Ovary (tissue), 3 donors: ENCODE measurements around the gene CCDC144A.
"Not testable (repeated sequence)": the region's sequence is repeated elsewhere in the genome, so short reads cannot be mapped to it uniquely, and the experiment has no call there.

ENCODE experiments used
- EP300 ChIP-seq: sonication (generic); formaldehyde crosslinking; IDR thresholded peaks from one replicate; pipeline ENCODE4 v1.6.1; 2017; ENCODE audit warnings: antibody characterized with exemption
- POLR2A ChIP-seq: fragments of 450-650 bp; IDR thresholded peaks from one replicate; pipeline ENCODE4 v1.6.1; 2017; ENCODE audit warnings: antibody characterized with exemption, mild to moderate bottlenecking, moderate library complexity
- TF ChIP-seq, protein P1 (sequence below), 3 donors: fragments of 450-650 bp in 2 of 3; fragments of 200-600 bp in 1 of 3; IDR thresholded peaks; one replicate each; pipeline versions ENCODE4 v1.5.1 to v1.8.0; 2016 to 2022; ENCODE audit warnings: antibody characterized with exemption in 3 of 3, mild to moderate bottlenecking in 1 of 3
- donor health status: DM: no; HTN: no; CAD: no.

DNA sequence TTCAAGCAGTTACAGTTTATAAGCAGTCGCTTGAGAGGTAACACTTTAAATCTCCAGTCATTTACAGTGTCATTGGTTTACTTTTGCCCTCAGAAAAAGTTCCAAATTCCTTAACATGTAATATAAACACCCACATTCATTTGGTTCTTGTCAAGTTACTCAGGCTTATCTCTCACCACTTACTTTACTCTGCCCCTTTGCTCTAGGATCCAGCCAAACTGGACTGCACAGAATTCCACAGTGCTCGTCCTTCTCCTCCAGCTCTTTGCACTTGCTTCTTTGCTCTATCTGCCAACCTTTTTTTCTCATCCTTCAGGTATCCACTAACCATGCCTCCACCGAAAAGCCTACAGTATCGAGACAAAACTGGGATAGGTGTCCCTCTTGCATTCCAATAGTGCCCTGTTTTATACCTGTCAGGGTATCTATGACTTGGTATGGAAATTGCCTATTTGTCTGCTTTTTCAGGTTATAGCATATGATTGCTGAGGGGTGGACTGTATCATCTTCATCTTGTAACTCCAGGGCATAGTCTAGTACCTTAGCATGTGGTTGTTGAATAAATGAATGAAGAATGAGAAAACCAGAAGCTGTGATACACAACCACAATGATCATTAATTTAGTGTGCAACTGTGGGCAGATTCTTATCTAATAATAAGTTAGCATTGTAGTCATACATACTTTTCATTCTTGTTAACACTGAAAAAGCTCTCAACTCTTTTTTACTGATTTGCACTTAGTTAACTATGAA is 82.5 kb downstream of the CCDC144A start:
- TF ChIP-seq, protein P1, sequence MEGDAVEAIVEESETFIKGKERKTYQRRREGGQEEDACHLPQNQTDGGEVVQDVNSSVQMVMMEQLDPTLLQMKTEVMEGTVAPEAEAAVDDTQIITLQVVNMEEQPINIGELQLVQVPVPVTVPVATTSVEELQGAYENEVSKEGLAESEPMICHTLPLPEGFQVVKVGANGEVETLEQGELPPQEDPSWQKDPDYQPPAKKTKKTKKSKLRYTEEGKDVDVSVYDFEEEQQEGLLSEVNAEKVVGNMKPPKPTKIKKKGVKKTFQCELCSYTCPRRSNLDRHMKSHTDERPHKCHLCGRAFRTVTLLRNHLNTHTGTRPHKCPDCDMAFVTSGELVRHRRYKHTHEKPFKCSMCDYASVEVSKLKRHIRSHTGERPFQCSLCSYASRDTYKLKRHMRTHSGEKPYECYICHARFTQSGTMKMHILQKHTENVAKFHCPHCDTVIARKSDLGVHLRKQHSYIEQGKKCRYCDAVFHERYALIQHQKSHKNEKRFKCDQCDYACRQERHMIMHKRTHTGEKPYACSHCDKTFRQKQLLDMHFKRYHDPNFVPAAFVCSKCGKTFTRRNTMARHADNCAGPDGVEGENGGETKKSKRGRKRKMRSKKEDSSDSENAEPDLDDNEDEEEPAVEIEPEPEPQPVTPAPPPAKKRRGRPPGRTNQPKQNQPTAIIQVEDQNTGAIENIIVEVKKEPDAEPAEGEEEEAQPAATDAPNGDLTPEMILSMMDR (IDR thresholded peaks at IDR 0.05) = not testable (repeated sequence)
- TF ChIP-seq EP300, POLR2A: not testable (repeated sequence)
